Pulmonary artery endothelial cell (primary cell): ENCODE data around the gene FXYD1. TPM values are rescaled to one million over a fixed set of nuclear protein-coding genes. Genes with fewer than 3 reads are reported as not detected.
A peak's percentile ranks its signal among the peaks of the same experiment; 100 is the strongest.
"Not testable (repeated sequence)": the region's sequence is repeated elsewhere in the genome, so short reads cannot be mapped to it uniquely, and the experiment has no call there.

Source experiments
- DNase-seq: peaks from one replicate; pipeline ENCODE4 v3.0.0-alpha.2; 2011; ENCODE audit warnings: low read depth, low spot score
- total RNA-seq: library from RNA; depleted of rRNA; stranded (reverse); fragments of >200 nt; gene quantifications from 2 replicates; pipeline ENCODE4 v1.2.3, GENCODE V29; 2014

The FXYD1 gene
- total RNA-seq, 1 donor from 2014 or later, result 0.26 TPM

DNA sequence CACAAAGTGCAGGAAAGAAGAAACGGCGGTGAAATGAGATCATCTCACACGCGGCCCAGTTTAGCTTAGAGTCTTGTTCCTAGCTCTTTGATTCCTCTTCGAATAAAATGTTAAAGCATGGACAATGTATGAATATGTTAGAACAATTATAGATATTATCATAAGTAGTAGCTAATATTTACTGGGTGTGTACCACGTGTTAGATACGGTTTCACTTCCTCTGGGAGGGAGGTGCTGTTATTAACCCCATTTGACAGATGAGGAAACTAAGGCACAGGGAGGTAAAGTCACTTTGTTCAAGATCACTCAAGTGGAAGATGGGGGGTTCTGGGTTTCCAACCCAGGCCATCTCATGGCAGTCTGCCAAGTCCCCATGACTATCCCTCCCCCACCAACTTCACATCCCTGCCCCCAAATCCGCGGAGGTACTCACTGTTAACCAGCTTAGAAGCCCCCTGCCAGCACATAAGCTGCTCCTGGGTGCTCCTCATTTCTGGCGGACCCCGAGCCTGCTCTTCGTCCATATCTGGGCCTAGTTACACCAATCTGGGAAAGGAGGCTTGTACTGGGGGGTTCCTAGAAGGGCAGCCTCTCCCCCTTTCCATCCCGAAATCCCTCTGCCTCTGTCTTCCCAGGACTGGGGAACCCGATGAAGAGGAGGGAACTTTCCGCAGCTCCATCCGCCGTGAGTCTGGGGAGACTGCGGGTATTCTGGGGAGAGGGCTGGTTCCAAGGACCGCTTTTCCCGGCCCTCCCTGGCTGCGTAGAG lies 3.4 kb downstream of the FXYD1 start:
- no peak for DNase-seq

- DNase-seq, result no peak
These were observed 4.1 kb downstream of the FXYD1 start for GRCh38 chr19:35142606-35143230.

GRCh38 chr19:35143231-35143715 lies 4.6 kb downstream of the FXYD1 start, which contains the start of gene FXYD7:
TSS of gene FXYD7 (plus strand) at chr19:35143255. CDS start at chr19:35143334, 79 bp downstream.
- DNase-seq, result no peak

GRCh38 chr19:35143818-35144217 lies 5.2 kb downstream of the FXYD1 start:
- no peak for DNase-seq

DNA sequence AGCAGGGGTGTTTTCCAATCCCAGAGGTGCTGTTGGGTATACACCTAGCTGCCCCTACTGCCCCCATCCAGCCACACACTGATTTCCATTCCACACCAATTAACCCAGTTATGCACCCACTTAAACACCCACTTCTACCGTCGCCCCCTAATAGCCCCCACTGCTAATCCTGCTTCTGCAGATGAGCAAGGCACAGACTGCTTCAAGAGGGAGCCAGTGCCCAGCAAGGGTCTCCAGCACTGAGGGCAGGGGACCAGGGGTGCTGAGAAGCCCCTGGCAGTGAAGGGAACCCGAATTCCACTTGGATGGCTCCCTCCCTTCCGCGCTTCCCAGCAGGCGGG lies 5.6 kb downstream of the FXYD1 start:
- DNase-seq, result no peak

DNA sequence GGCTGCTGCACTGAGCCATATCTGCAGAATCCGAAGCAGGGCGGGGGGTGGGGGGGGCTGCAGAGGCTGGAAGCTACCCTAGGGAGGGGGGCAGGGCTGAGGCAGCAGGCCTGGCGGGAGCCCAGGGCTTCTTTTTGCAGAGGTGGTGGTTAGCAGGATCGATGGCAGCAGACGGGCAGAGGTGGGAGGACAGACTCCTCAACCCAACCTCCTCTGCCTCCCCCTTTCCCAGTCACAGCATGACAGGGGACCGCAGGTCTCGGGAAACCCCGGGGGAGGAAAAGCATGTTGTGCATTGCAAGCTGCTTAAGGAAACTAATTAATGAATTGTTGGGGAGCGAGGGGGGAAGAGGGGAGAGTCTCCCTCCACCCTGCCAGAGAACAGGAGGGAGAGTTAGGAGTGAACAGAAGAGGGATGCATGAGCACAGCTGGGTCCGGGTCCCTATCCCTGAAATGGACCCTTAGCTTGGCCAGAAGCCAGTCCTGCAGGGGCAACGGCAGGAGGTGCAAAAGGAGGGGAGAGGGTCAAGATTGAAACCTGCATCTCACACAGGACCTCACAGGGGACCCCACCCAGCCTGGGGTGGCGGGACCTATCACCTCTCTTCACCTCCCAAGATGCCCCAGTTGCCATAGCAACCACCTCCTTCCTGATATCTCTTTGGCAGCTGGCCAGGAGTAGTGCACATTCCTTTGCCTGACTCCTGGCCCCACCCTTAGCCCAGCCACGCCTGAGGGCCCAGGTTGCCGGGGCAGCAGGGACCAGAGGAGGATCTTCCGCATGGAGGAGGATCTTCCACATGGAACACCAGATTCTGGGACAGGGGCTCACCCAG lies 6.2 kb downstream of the FXYD1 start:
- no peak for DNase-seq

DNA sequence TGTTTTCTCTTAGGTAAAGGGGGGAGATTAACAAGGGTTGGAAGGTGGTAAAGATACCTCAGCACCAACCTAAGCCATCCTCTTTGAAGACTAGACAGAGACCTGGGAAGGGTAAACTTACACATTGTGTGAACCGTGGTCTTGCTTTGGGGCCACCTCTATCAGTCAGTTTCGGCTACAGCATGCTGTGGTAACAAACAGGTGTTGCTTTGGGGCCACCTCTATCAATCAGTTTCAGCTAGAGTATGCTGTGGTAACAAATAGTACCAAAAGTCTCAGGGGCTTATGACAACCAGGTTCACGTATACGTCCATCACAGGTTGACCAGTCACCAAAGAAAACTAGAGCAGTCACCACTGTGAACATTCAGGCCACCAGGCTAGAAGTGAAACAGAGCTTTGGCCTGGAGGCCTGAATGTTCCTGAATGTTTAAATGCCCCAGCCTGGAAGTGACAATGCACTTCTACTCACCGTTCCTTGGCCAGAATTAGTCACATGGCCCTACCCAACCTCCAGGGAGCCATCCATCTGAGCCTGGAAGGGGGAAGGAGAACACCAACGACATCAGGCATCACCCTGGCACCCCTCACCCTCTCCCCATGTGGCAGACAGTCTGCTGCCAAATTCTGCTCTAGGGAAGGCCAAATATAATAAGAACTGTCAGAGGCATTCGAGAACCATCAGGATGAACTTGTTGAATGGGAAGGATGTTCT lies 8.3 kb downstream of the FXYD1 start:
- no peak for DNase-seq

DNA sequence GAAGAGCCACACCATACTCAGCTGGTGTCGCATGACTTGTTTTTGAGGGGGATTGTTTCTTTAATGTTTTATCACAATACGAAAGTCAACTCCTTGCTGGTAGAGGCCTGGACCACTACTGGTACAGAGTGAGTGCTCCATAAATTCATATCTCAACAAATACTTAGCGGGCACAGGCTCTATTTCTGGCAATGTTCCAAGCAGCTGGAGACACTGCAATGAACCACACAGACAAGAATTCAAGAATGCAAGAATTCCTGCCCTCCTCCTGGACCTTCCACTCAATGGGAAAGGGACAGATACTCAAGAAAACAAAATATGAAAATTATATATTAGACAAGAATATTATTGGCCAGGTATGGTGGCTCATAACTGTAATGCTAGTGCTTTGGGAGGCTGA lies 10.8 kb downstream of the FXYD1 start:
- no peak for DNase-seq

- DNase-seq, result no peak
These were observed 11.8 kb downstream of the FXYD1 start for GRCh38 chr19:35150445-35150844.

- DNase-seq, result no peak
These were observed 12.8 kb downstream of the FXYD1 start for GRCh38 chr19:35151273-35152065.

- DNase-seq, result not testable (repeated sequence)
These were observed 14.5 kb downstream of the FXYD1 start for GRCh38 chr19:35153129-35153522.

DNA sequence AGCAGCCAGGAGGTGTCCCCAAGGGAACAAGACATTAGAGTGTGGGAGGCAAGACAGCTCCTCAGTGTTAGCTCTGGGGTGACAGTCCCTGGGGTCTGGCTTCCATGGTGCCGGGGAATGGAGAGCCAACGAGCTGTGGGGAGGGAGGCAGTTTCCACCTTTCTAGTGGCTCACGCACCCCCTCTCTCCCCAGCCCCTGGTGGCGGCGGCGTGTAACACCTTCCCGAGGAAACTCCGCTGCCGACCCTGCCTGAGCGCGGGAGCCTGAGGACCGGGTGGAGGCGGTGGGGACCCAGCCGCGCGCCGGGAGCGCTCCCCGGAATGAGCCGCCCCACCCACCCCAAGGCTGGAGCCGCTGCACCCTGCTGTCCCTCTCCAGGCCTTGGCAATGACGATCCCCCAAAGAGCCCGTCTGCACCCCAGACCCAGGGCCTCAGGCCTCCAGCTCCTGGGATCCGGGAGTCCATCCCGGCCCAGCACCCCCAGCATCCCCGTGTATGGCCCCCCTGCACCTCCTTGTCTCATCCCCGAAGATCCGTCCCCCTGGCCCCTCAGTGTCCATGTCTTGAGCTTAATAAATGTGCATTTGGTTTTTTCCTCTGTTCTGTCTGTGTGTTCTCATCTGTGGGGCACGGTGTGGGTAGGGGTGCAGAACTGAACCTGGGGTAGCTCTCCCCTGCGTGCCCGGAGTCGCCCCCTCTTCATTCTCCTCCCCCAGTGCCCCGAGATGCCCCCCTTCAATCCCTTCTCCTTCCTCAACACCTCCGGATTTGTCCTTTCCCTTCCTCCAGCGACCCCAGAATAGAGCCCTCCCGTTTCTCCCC lies 15.3 kb downstream of the FXYD1 start:
- no peak for DNase-seq

- DNase-seq, result peak; percentile 36
These were observed 16.1 kb downstream of the FXYD1 start, which contains the start of gene FXYD5 for GRCh38 chr19:35154525-35155406. TSS of gene FXYD5 (plus strand) at chr19:35154735. CDS start at chr19:35155551, 816 bp downstream.

DNA sequence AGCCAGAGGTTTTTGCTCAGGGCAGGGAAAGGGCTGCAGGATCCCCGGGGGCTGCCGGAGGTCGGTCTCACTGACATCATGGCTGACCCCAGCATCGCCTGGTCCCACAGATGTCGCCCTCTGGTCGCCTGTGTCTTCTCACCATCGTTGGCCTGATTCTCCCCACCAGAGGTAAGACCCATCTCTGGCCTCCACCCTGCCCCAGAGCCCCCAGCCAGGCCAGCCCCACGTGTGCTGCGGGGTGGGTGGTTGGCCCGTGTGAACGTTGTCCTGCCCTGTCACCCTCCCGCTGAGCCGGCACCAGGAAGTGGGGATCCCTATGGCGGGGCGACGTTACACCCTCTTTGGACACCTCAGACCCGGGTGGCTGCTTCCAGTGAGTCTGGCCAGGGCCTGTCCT lies 16.8 kb downstream of the FXYD1 start:
- no peak for DNase-seq

DNA sequence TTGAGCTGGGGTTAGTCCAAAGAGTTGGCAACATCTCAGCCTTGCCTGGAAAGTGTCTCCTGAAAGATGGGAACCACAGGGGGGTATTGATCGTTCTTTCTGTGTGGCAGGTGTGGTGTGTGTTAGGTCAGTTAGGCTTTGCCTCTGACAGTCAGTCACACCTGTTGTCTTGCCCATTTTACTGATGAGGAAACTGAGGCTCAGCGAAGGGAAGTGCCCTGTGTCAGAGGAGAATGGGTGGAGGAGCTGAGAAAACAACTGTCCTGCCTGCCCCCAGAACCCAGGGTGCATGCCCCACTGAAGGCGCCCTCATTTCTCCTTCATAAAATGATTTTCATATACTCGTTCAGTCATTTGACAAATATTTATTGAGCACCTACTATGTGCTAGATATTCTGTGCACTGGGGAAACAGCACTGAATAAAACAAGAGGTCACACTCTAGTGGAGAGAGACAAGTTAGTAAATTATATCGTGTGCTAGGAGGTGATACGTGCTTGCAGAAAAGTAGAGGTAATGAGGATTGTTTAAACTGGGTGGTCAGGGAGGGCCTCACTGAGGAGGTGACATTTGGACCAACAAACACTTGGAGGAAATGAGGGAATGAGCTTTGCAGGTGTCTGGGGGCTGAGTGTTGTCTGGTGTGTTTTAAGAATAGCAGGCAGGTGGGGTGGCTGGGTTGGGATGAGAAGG lies 17.5 kb downstream of the FXYD1 start:
- DNase-seq, result no peak

DNA sequence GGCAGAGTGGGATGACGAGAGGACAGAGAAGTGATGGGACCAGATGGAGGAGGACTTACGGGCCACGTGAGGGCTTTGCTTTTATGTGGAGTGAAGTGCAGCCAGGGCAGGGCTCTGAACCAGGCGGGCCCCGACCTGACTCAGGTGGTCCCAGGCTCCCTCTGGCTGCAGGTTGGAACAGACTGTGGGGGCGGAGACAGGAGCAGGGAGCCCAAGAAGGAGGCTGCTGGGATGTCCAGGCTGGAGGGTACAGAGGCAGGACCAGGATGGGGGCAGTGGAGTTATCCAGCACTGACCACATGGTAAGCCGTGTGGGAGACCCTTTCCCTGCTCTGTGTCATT lies 18.0 kb downstream of the FXYD1 start:
- no peak for DNase-seq

- DNase-seq, result no peak
These were observed 18.8 kb downstream of the FXYD1 start for GRCh38 chr19:35157431-35157830.

- no peak for DNase-seq
These were observed 21.0 kb downstream of the FXYD1 start for GRCh38 chr19:35159606-35160005.
